Mononuclear cell (primary cell): Measurements from ENCODE around the gene INAFM1. TPM values are rescaled to one million over a fixed set of nuclear protein-coding genes. Genes with fewer than 3 reads are reported as not detected.

Experiments
- total RNA-seq: library from RNA; depleted of rRNA; stranded (reverse); fragments of >200 nt; gene quantifications from one replicate; pipeline ENCODE4 v1.2.3, GENCODE V29; 2012

Gene INAFM1
- total RNA-seq, 1 donor, result 1.4 TPM

Other genes with a start within 250 kb of the INAFM1 start
- 17.1 TPM for gene TMEM160, start 226.3 kb upstream of the INAFM1 start, total RNA-seq
- gene ZC3H4, start 161.1 kb upstream of the INAFM1 start, total RNA-seq, result 10.4 TPM
- 29.5 TPM for gene SAE1, start 144.1 kb upstream of the INAFM1 start, total RNA-seq
- gene BBC3, start 43.7 kb upstream of the INAFM1 start, total RNA-seq, result 8.4 TPM
- 11.5 TPM for gene CCDC9, start 18.4 kb upstream of the INAFM1 start, total RNA-seq
- gene C5AR1, start 35.0 kb downstream of the INAFM1 start, total RNA-seq, result 92.2 TPM
- 4.1 TPM for gene C5AR2, start 57.3 kb downstream of the INAFM1 start, total RNA-seq
- 12.9 TPM for gene DHX34, start 74.4 kb downstream of the INAFM1 start, total RNA-seq
- not detected for gene MEIS3, start 144.6 kb downstream of the INAFM1 start, total RNA-seq
- not detected for gene SLC8A2, start 197.0 kb downstream of the INAFM1 start, total RNA-seq
- 1.3 TPM for gene KPTN, start 209.3 kb downstream of the INAFM1 start, total RNA-seq
- gene NAPA, start 240.2 kb downstream of the INAFM1 start, total RNA-seq, result 71.8 TPM